Mucosa of stomach (tissue), 1 donor: Measurements from ENCODE around the gene RBM20.
"Not testable (repeated sequence)": the region's sequence is repeated elsewhere in the genome, so short reads cannot be mapped to it uniquely, and the experiment has no call there.

Source experiments
- H3K27me3 ChIP-seq: one replicate; pipeline ENCODE4 v1.7.0; 2013; ENCODE audit warnings: mild to moderate bottlenecking, low read length; ENCODE audit not compliant: control insufficient read depth, insufficient read depth
- H3K36me3 ChIP-seq: one replicate; pipeline ENCODE4 v1.7.0; 2013; ENCODE audit warnings: low read length; ENCODE audit not compliant: control insufficient read depth, insufficient read depth
- H3K4me1 ChIP-seq: one replicate; pipeline ENCODE4 v1.7.0; 2013; ENCODE audit warnings: mild to moderate bottlenecking, low read length; ENCODE audit not compliant: control insufficient read depth, insufficient read depth
- H3K4me3 ChIP-seq: one replicate; pipeline ENCODE4 v1.7.0; 2013; ENCODE audit warnings: low read length
- H3K9ac ChIP-seq: one replicate; pipeline ENCODE4 v1.7.0; 2013; ENCODE audit warnings: mild to moderate bottlenecking, low read length, moderate library complexity
- H3K9me3 ChIP-seq: one replicate; pipeline ENCODE4 v1.7.0; 2013; ENCODE audit warnings: mild to moderate bottlenecking, low read length, moderate library complexity; ENCODE audit not compliant: control insufficient read depth
- donor health status: Pancreatic carcinoma.

The RBM20 gene

DNA sequence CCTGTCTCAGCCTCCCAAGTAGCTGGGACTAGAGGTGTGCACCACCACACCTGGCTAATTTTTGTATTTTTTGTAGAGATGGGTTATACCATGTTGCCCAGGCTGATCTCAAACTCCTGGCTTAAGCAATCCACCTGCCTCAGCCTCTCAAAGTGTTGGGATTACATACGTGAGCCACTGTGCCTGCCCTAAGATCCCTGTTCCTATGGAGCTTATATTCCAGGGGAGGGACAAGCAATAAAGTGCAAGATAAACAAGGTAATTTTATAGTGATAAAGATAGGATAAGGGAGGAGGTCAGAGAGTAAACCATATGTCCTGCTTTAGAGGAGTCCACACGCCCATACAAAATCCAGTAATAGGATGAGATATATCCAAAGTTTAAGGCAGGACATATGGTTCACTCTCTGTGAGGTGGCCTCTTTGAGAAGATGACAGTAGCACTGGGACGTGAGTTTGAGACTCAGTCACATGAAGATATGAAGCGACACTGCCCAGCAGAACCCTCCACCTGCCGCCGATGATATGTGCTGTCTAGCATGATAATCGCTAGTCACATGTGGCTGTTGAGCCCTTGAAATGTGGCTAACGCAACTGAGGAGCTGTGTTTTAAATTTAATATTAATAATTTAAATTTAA, 114.1 kb downstream of the RBM20 start:
- Histone ChIP-seq H3K27me3 (peaks cover 3% of the 10 kb centered on the region), H3K9ac (no peak overlapping the region), H3K36me3 (no peaks in the 10 kb centered on the region), H3K4me3 (no peak overlapping the region), H3K4me1 (no peaks in the 10 kb centered on the region), H3K9me3 (no peaks in the 10 kb centered on the region)

DNA sequence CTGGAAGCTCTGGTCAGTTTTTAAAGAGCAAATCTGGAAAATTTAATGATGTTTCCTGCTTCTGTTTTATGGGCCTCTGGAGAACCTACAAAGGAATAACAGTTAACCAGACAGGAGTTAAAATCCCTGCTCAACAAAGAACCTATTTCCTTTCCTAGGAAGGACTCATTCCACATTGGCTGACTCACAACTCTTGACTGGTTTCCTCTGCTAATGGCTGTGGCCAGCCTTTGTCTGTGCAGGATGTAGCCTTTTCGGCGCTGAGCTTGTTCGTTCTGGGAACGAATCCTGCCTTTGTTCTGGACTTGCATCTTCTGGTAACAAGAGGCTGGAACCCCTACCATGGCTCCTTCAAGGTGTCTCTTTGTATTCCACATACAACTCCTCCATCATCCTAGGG, 114.8 kb downstream of the RBM20 start:
- Histone ChIP-seq H3K9ac (no peak overlapping the region), H3K36me3 (no peaks in the 10 kb centered on the region)

DNA sequence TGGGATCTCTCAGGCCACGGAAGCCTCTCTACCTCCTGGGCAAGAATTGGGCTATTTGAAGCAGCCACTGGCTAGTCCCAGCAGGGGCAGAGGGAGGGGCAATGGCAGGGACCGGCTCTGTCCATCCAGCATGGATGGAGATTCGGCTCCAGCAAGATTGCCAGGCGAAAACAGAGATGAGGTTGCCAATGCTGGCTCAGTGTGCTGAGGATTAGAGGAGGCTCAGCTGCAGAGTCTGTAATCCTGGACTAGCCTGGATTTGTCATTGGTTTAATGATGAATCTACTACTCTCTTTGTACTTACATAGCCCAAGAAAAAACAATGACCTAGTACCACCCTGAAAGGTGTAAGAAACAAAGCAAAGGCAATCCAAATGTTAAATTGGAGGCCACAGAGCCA, 115.4 kb downstream of the RBM20 start:
- H3K9me3 ChIP-seq: no peaks in the 10 kb centered on the region
- H3K27me3 ChIP-seq: peaks cover 9% of the 10 kb centered on the region
- H3K36me3 ChIP-seq: no peaks in the 10 kb centered on the region
- no peaks in the 10 kb centered on the region for H3K4me1 ChIP-seq
- no peak overlapping the region for H3K9ac ChIP-seq
- H3K4me3 ChIP-seq: no peak overlapping the region

More for the DNA sequence above, 114.8 kb downstream of the RBM20 start:
- H3K4me3 ChIP-seq: no peak overlapping the region
- H3K9me3 ChIP-seq: no peaks in the 10 kb centered on the region
- peaks cover 8% of the 10 kb centered on the region for H3K27me3 ChIP-seq
- no peaks in the 10 kb centered on the region for H3K4me1 ChIP-seq

DNA sequence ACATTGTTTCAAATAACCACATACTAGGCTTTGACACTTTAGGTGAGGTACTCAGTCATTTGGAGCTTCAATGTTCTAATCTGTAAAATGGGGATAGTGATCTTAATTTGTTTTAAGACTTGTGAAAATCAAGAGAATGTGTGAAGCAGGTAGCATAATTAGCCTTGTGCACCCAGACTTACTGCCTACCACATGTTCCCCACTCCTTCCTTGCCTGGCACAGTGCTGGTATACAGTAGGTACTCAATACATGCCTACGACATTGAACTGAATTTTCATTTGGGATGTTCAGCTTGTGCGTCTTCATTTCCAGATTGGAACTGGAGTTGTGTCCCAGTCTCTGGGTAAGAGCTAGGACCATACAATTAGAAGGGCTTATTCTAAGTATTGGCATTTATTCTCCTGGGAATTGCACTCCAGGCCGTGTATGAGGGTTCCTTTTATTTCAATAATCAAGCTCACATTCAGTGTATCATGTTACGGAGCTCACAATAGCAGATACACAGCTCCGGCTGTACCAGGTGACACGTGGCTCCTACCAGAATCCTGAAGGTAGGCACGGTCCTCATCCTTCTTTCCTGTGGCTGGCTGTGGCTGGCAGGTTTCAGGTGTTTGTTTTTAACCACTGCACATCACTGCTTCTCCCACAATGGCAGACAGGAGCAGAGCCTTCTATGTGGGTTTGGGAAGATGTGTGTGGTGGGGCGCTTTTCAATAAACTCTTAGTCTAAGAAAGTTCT, 118.1 kb downstream of the RBM20 start:
- H3K4me3 ChIP-seq: no peak overlapping the region
- no peak overlapping the region for H3K9ac ChIP-seq
- no peaks in the 10 kb centered on the region for H3K36me3 ChIP-seq
- H3K9me3 ChIP-seq: no peaks in the 10 kb centered on the region
- no peaks in the 10 kb centered on the region for H3K4me1 ChIP-seq
- peaks cover 9% of the 10 kb centered on the region for H3K27me3 ChIP-seq

DNA sequence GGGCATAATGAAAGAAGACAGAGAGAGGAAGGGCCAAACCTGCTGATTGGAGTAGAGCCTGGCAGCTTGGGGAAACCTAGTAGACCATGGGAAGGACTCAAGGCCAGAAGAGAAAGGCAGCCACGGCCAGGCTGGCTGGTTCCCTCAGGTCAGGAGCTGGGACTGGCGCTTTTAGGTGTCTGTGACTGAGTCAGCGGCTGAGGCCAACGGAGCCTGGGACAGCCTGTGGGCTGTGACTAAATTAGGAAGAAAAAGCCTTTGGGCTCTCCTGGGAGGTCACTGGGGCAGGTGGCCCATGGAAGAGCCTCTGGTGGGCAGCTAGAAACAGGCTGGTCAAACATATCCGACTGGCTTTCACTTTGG, 118.7 kb downstream of the RBM20 start:
- Histone ChIP-seq H3K36me3 (no peaks in the 10 kb centered on the region), H3K4me3 (no peak overlapping the region), H3K9me3 (no peaks in the 10 kb centered on the region), H3K9ac (no peak overlapping the region), H3K4me1 (no peaks in the 10 kb centered on the region), H3K27me3 (peaks cover 9% of the 10 kb centered on the region)

DNA sequence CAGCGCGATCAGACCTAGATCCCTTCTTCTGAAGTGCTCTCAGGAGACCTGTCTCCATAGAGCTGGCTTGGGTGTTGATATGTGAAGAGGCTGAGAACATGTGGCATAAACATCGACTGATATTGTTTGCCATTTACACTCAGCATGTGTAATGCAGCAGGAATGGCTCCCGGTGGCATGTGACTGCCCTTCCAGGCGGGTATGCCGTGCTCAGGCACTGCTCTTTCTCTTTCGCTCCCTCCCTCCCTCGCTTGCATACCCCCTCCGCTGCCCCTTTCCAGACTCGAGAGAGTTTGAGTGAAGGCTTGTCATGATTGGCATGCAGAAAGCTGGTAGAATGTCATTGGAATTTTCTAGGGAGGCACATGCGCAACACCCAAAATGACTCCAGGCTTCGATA, 120.2 kb downstream of the RBM20 start:
- Histone ChIP-seq H3K27me3 (peaks cover 9% of the 10 kb centered on the region), H3K4me1 (no peaks in the 10 kb centered on the region), H3K9ac (no peak overlapping the region), H3K4me3 (no peak overlapping the region), H3K36me3 (no peaks in the 10 kb centered on the region), H3K9me3 (no peaks in the 10 kb centered on the region)

DNA sequence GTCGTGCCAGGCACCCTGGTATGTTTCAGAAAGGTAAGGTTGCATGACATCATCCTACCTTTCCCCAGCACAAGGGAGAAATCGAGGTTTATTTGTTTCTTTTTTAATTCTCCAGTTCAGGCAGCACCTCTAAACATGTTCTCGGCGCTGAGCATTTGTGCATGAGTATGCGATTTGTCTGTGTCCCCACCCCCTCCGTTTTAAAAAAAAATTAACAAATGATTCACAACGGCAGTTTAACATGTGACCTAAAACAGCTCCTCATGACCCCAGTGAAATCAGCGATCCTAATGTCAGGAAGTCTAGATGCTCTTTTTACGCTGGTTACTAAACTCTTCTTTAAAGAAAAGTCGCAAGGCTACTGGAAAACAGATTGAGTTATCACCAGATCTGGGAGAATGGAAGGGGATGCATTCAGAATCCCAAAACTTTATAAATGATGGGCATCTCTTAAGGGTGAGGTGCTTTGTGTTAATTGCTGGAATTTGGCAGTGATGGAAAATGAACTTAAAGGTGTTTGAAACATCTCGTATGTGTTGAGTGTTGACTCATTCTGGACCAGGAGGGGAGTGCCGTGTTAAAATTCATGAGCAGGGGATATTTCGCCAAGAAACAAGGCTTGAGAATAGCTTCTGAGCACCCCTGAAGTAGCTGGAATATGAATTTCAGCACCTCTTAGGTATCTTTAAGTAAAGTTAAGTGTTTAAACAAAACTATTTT, 120.8 kb downstream of the RBM20 start:
- H3K36me3 ChIP-seq: no peaks in the 10 kb centered on the region
- no peak overlapping the region for H3K9ac ChIP-seq
- H3K9me3 ChIP-seq: no peaks in the 10 kb centered on the region
- H3K4me3 ChIP-seq: no peak overlapping the region
- peaks cover 9% of the 10 kb centered on the region for H3K27me3 ChIP-seq
- no peaks in the 10 kb centered on the region for H3K4me1 ChIP-seq

DNA sequence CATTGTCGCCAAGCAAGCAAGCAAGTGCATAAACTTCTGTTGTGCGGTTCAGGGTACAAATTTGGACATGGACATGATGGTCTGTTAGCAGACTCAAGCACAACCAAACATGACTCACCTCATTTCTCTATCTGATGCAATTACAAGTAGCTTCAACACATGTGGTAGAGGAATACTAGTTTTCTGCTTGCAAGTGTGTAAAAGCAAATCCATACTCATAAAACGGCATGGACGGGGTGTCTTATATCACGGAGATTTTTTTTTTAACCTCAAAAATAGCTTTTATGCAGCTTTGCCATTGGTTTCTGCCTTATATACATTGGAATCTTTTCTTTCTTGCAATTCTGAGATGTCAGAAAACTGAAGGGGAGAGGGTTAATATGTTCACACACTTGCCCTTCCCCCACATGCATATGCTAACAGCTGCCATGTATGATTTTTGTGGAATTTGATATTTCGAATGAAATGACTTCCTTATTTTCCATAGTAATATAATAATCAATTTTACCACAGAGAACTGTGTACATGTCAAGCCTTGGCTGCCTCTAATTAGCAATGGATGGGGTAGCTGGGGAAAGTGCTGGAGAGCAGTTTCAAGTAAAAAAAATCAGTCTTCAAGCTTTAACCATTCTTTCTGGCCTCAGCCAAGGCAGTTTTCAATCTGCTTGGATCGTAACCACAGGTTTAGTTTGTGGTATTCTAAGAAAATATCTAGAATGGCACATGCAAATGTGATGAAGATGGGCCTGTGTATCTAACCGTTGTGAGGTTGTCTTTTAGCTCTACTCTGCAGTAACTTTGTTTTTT, 121.6 kb downstream of the RBM20 start:
- Histone ChIP-seq H3K4me3 (no peak overlapping the region), H3K36me3 (no peaks in the 10 kb centered on the region), H3K9ac (no peak overlapping the region)

DNA sequence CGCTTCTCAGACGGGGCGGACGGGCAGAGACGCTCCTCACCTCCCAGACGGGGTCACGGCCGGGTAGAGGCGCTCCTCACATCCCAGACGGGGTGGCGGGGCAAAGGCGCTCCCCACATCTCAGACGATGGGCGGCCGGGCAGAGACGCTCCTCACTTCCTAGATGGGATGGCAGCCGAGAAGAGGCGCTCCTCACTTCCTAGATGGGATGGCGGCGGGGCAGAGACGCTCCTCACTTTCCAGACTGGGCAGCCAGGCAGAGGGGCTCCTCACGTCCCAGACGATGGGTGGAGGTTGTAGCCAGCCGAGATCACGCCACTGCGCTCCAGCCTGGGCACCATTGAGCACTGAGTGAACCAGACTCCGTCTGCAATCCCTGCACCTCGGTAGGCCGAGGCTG, 123.5 kb downstream of the RBM20 start:
- not testable (repeated sequence) for H3K4me1 ChIP-seq, H3K36me3 ChIP-seq, H3K4me3 ChIP-seq

More for the DNA sequence above, 121.6 kb downstream of the RBM20 start:
- peaks cover 9% of the 10 kb centered on the region for H3K27me3 ChIP-seq
- H3K9me3 ChIP-seq: no peaks in the 10 kb centered on the region
- H3K4me1 ChIP-seq: no peaks in the 10 kb centered on the region

DNA sequence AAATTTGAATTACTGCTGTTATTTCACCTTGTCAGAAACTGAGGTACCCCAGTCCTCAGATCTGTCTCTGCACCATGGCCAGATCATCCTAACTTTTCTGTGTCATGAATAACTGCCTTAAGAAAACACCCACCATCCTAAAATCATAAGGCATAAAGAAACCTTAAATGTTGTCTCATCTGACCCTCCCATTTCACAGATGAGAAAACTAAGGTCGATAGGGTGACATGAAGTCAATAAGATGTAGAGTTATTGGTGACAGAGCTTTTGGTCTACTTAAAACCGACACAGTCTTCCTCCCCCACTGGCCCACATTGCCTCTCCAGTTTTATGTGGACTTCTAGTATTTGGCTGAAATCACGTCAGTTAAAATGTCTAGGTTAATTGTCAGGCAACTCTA, 126.1 kb downstream of the RBM20 start:
- H3K4me3 ChIP-seq: no peak overlapping the region
- no peaks in the 10 kb centered on the region for H3K9me3 ChIP-seq
- H3K36me3 ChIP-seq: no peaks in the 10 kb centered on the region
- H3K4me1 ChIP-seq: peaks cover 6% of the 10 kb centered on the region
- H3K9ac ChIP-seq: no peak overlapping the region
- no peaks in the 10 kb centered on the region for H3K27me3 ChIP-seq

More for the DNA sequence above, 123.5 kb downstream of the RBM20 start:
- H3K9me3 ChIP-seq, H3K9ac ChIP-seq, H3K27me3 ChIP-seq: not testable (repeated sequence)

DNA sequence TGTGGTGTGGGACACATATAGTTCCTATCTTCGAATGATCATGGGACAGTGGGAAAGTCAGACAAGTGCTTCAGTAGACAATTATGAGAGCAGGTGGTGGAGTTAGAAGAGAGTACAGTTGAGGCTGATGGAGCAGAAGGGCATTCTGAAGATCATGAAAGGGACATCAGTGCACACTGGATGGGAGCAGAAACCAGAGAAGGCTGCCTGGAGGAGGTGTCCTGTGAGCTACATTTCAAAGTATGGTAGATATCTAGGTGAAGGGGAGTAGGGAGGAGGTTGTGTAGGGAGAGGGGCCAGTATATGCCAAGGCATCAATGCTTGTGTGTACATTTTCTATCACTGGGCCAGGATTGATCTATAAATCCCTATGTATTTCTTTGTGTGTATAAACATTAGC, 127.3 kb downstream of the RBM20 start:
- Histone ChIP-seq H3K9me3 (no peaks in the 10 kb centered on the region), H3K9ac (no peak overlapping the region), H3K27me3 (no peaks in the 10 kb centered on the region), H3K36me3 (no peaks in the 10 kb centered on the region), H3K4me1 (peaks cover 6% of the 10 kb centered on the region), H3K4me3 (no peak overlapping the region)

DNA sequence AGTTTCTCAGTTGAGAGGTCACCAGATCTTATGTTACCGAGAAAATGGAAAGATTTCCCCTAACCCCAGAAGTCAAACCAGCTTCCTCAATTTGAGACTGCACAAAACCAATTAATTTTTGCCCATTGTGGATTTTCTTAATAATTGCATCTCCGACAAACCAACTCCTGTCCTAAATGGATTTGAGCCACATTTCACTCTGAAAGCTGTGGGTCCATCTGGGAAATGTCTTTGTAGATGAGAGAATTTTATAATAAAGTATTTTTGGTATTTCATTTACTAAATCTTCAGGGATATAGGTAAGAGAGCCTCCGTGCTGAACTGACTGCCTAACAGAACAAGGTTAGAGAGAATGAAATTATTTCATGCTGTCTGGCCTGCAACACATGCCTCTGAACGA, 127.9 kb downstream of the RBM20 start:
- H3K9me3 ChIP-seq: no peaks in the 10 kb centered on the region
- no peaks in the 10 kb centered on the region for H3K27me3 ChIP-seq
- H3K36me3 ChIP-seq: no peaks in the 10 kb centered on the region
- no peak overlapping the region for H3K9ac ChIP-seq
- peaks cover 6% of the 10 kb centered on the region for H3K4me1 ChIP-seq
- H3K4me3 ChIP-seq: no peak overlapping the region
